ENCODE data around the gene PLEKHG2.

PLEKHG2 gene

DNA sequence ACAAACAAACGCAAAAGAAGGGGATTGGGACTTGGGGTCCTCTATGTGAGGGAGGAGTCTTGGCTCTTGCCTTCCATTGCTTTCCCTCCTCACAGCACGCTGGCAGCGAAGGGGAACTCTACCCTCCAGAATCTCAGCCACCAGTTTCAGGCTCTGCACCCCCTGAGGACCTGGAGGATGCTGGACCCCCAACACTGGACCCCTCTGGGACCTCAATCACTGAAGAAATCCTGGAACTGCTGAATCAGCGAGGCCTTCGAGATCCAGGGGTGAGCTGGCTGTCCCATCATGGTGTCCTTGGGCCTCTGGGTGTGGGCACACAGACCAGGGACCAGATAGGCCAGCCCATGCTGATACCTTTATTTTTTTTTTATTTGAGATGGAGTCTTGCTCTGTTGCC, 9.6 kb downstream of the PLEKHG2 start:
- WGBS (ENCODE audit: extremely low coverage, insufficient coverage, low lambda C conversion rate) = no CpG with 5 or more reads among the region's 5 CpGs
- no peak overlapping the region for H2BK15ac ChIP-seq (replicated peaks; ENCODE audit: low read depth)
- H3K27ac ChIP-seq (ENCODE audit: low read depth, low read length) = no peak overlapping the region

GRCh38 chr19:39423258-39424086, 11.0 kb downstream of the PLEKHG2 start:
- Histone ChIP-seq H3K36me3 (ENCODE audit: control insufficient read depth, insufficient read depth, low read length) (peaks cover 37% of the 10 kb centered on the region), H3K79me1 (ENCODE audit: low read length) (peaks cover 6% of the 10 kb centered on the region)

More for the DNA sequence above, 9.6 kb downstream of the PLEKHG2 start:
- H3K4me1 ChIP-seq (ENCODE audit: control insufficient read depth, low read depth, low read length) = no peaks in the 10 kb centered on the region
- H3K4me3 ChIP-seq (ENCODE audit: low read length) = no peak overlapping the region
- H4K8ac ChIP-seq (ENCODE audit: low read depth, low read length) = no peak overlapping the region
- H4K5ac ChIP-seq (ENCODE audit: low read length) = no peak overlapping the region
- H2BK120ac ChIP-seq (ENCODE audit: low read depth, low read length) = no peak overlapping the region
- no peak overlapping the region for H3K4me2 ChIP-seq (ENCODE audit: low read length)
- H3K9ac ChIP-seq (ENCODE audit: low read length) = no peak overlapping the region
- no peak overlapping the region for H3K23ac ChIP-seq (ENCODE audit: low read length)
- H3K36me3 ChIP-seq (ENCODE audit: control insufficient read depth, insufficient read depth, low read length) = peaks cover 37% of the 10 kb centered on the region
- peaks cover 6% of the 10 kb centered on the region for H3K79me1 ChIP-seq (ENCODE audit: low read length)
- no peak for DNase-seq
- H2BK5ac ChIP-seq (ENCODE audit: low read length) = no peak overlapping the region
- H3K56ac ChIP-seq (ENCODE audit: low read length) = no peak overlapping the region
- H3K79me2 ChIP-seq (ENCODE audit: control insufficient read depth, insufficient read depth, low read length) = no peaks in the 10 kb centered on the region
- H3K18ac ChIP-seq (ENCODE audit: low read length) = no peak overlapping the region
- no peaks in the 10 kb centered on the region for H3K27me3 ChIP-seq (ENCODE audit: insufficient read depth, low read length, poor library complexity)
- no peak overlapping the region for H3K4ac ChIP-seq (ENCODE audit: low read depth, low read length)
- H2AK5ac ChIP-seq (ENCODE audit: low read length) = no peak overlapping the region

GRCh38 chr19:39424934-39425333, 12.5 kb downstream of the PLEKHG2 start:
- Histone ChIP-seq H3K23ac (ENCODE audit: low read length) (no peak overlapping the region), H3K79me2 (ENCODE audit: control insufficient read depth, insufficient read depth, low read length) (no peaks in the 10 kb centered on the region), H3K9ac (ENCODE audit: low read length) (no peak overlapping the region), H3K4ac (ENCODE audit: low read depth, low read length) (no peak overlapping the region), H4K5ac (ENCODE audit: low read length) (no peak overlapping the region), H4K8ac (ENCODE audit: low read depth, low read length) (no peak overlapping the region), H2BK5ac (ENCODE audit: low read length) (no peak overlapping the region), H3K27me3 (ENCODE audit: insufficient read depth, low read length, poor library complexity) (no peaks in the 10 kb centered on the region), H2BK120ac (ENCODE audit: low read depth, low read length) (no peak overlapping the region), H3K36me3 (ENCODE audit: control insufficient read depth, insufficient read depth, low read length) (peaks cover 32% of the 10 kb centered on the region), H3K4me3 (ENCODE audit: low read length) (no peak overlapping the region), H2BK15ac (replicated peaks; ENCODE audit: low read depth) (no peak overlapping the region), H3K79me1 (ENCODE audit: low read length) (peaks cover 4% of the 10 kb centered on the region), H3K18ac (ENCODE audit: low read length) (no peak overlapping the region), H2AK5ac (ENCODE audit: low read length) (no peak overlapping the region), H3K4me2 (ENCODE audit: low read length) (no peak overlapping the region), H3K4me1 (ENCODE audit: control insufficient read depth, low read depth, low read length) (peaks cover 6% of the 10 kb centered on the region), H3K56ac (ENCODE audit: low read length) (no peak overlapping the region), H3K27ac (ENCODE audit: low read depth, low read length) (no peak overlapping the region)
- no CpG with 5 or more reads among the region's 16 CpGs for WGBS (ENCODE audit: extremely low coverage, insufficient coverage, low lambda C conversion rate)
- DNase-seq = no peak

More at GRCh38 chr19:39423258-39424086, 11.0 kb downstream of the PLEKHG2 start:
- Histone ChIP-seq H3K4me1 (ENCODE audit: control insufficient read depth, low read depth, low read length) (peaks cover 3% of the 10 kb centered on the region), H3K79me2 (ENCODE audit: control insufficient read depth, insufficient read depth, low read length) (no peaks in the 10 kb centered on the region), H4K5ac (ENCODE audit: low read length) (no peak overlapping the region), H4K8ac (ENCODE audit: low read depth, low read length) (no peak overlapping the region), H2BK15ac (replicated peaks; ENCODE audit: low read depth) (no peak overlapping the region), H3K18ac (ENCODE audit: low read length) (no peak overlapping the region), H3K4me3 (ENCODE audit: low read length) (no peak overlapping the region), H3K4me2 (ENCODE audit: low read length) (no peak overlapping the region), H3K56ac (ENCODE audit: low read length) (no peak overlapping the region), H2BK5ac (ENCODE audit: low read length) (no peak overlapping the region), H2BK120ac (ENCODE audit: low read depth, low read length) (no peak overlapping the region), H3K9ac (ENCODE audit: low read length) (no peak overlapping the region), H3K27ac (ENCODE audit: low read depth, low read length) (no peak overlapping the region), H3K27me3 (ENCODE audit: insufficient read depth, low read length, poor library complexity) (no peaks in the 10 kb centered on the region), H3K23ac (ENCODE audit: low read length) (no peak overlapping the region), H3K4ac (ENCODE audit: low read depth, low read length) (no peak overlapping the region), H2AK5ac (ENCODE audit: low read length) (no peak overlapping the region)
- no peak for DNase-seq
- WGBS (ENCODE audit: extremely low coverage, insufficient coverage, low lambda C conversion rate) = no CpG with 5 or more reads among the region's 35 CpGs

GRCh38 chr19:39425744-39426143, 13.3 kb downstream of the PLEKHG2 start:
- no peak for DNase-seq
- H3K36me3 ChIP-seq (ENCODE audit: control insufficient read depth, insufficient read depth, low read length) = peaks cover 30% of the 10 kb centered on the region
- H4K5ac ChIP-seq (ENCODE audit: low read length) = no peak overlapping the region
- no peak overlapping the region for H4K8ac ChIP-seq (ENCODE audit: low read depth, low read length)
- no peak overlapping the region for H2BK15ac ChIP-seq (replicated peaks; ENCODE audit: low read depth)
- H3K4me1 ChIP-seq (ENCODE audit: control insufficient read depth, low read depth, low read length) = peaks cover 6% of the 10 kb centered on the region
- no peak overlapping the region for H2BK5ac ChIP-seq (ENCODE audit: low read length)
- no peaks in the 10 kb centered on the region for H3K79me2 ChIP-seq (ENCODE audit: control insufficient read depth, insufficient read depth, low read length)
- peaks cover 4% of the 10 kb centered on the region for H3K79me1 ChIP-seq (ENCODE audit: low read length)
- no peak overlapping the region for H3K4me2 ChIP-seq (ENCODE audit: low read length)
- no peak overlapping the region for H3K27ac ChIP-seq (ENCODE audit: low read depth, low read length)
- H3K4ac ChIP-seq (ENCODE audit: low read depth, low read length) = no peak overlapping the region
- H3K27me3 ChIP-seq (ENCODE audit: insufficient read depth, low read length, poor library complexity) = no peaks in the 10 kb centered on the region
- H3K56ac ChIP-seq (ENCODE audit: low read length) = no peak overlapping the region
- H3K4me3 ChIP-seq (ENCODE audit: low read length) = no peak overlapping the region
- H2BK120ac ChIP-seq (ENCODE audit: low read depth, low read length) = no peak overlapping the region
- no peak overlapping the region for H3K18ac ChIP-seq (ENCODE audit: low read length)
- no peak overlapping the region for H2AK5ac ChIP-seq (ENCODE audit: low read length)
- WGBS (ENCODE audit: extremely low coverage, insufficient coverage, low lambda C conversion rate) = 100% methylated on average over 3 of the region's 7 CpGs
- no peak overlapping the region for H3K9ac ChIP-seq (ENCODE audit: low read length)
- H3K23ac ChIP-seq (ENCODE audit: low read length) = no peak overlapping the region

GRCh38 chr19:39426170-39426569, 13.7 kb downstream of the PLEKHG2 start:
- Histone ChIP-seq H3K27me3 (ENCODE audit: insufficient read depth, low read length, poor library complexity) (no peaks in the 10 kb centered on the region), H3K23ac (ENCODE audit: low read length) (no peak overlapping the region), H3K36me3 (ENCODE audit: control insufficient read depth, insufficient read depth, low read length) (peaks cover 28% of the 10 kb centered on the region), H2BK120ac (ENCODE audit: low read depth, low read length) (no peak overlapping the region), H2AK5ac (ENCODE audit: low read length) (no peak overlapping the region), H3K4me2 (ENCODE audit: low read length) (no peak overlapping the region), H2BK15ac (replicated peaks; ENCODE audit: low read depth) (no peak overlapping the region), H4K5ac (ENCODE audit: low read length) (no peak overlapping the region), H3K56ac (ENCODE audit: low read length) (no peak overlapping the region), H3K18ac (ENCODE audit: low read length) (no peak overlapping the region), H3K27ac (ENCODE audit: low read depth, low read length) (no peak overlapping the region), H3K9ac (ENCODE audit: low read length) (no peak overlapping the region), H4K8ac (ENCODE audit: low read depth, low read length) (no peak overlapping the region), H3K4me1 (ENCODE audit: control insufficient read depth, low read depth, low read length) (peaks cover 8% of the 10 kb centered on the region), H3K4me3 (ENCODE audit: low read length) (no peak overlapping the region), H3K79me2 (ENCODE audit: control insufficient read depth, insufficient read depth, low read length) (no peaks in the 10 kb centered on the region), H3K4ac (ENCODE audit: low read depth, low read length) (no peak overlapping the region), H2BK5ac (ENCODE audit: low read length) (no peak overlapping the region), H3K79me1 (ENCODE audit: low read length) (peaks cover 4% of the 10 kb centered on the region)
- no peak for DNase-seq
- WGBS (ENCODE audit: extremely low coverage, insufficient coverage, low lambda C conversion rate) = no CpG with 5 or more reads among the region's 5 CpGs

- no peak overlapping the region for H3K27ac ChIP-seq (ENCODE audit: low read depth, low read length)
- no peaks in the 10 kb centered on the region for H3K27me3 ChIP-seq (ENCODE audit: insufficient read depth, low read length, poor library complexity)
- H2BK120ac ChIP-seq (ENCODE audit: low read depth, low read length) = no peak overlapping the region
- no peak overlapping the region for H3K56ac ChIP-seq (ENCODE audit: low read length)
- no peak overlapping the region for H3K4me3 ChIP-seq (ENCODE audit: low read length)
- no peaks in the 10 kb centered on the region for H3K79me2 ChIP-seq (ENCODE audit: control insufficient read depth, insufficient read depth, low read length)
- H2BK15ac ChIP-seq (replicated peaks; ENCODE audit: low read depth) = no peak overlapping the region
- H4K8ac ChIP-seq (ENCODE audit: low read depth, low read length) = no peak overlapping the region
- H3K4ac ChIP-seq (ENCODE audit: low read depth, low read length) = no peak overlapping the region
- DNase-seq = no peak
- no peak overlapping the region for H3K23ac ChIP-seq (ENCODE audit: low read length)
- H3K18ac ChIP-seq (ENCODE audit: low read length) = no peak overlapping the region
- H3K4me1 ChIP-seq (ENCODE audit: control insufficient read depth, low read depth, low read length) = peaks cover 8% of the 10 kb centered on the region
- H3K79me1 ChIP-seq (ENCODE audit: low read length) = peaks cover 4% of the 10 kb centered on the region
- H2AK5ac ChIP-seq (ENCODE audit: low read length) = no peak overlapping the region
- peaks cover 25% of the 10 kb centered on the region for H3K36me3 ChIP-seq (ENCODE audit: control insufficient read depth, insufficient read depth, low read length)
- no peak overlapping the region for H2BK5ac ChIP-seq (ENCODE audit: low read length)
- WGBS (ENCODE audit: extremely low coverage, insufficient coverage, low lambda C conversion rate) = no CpG with 5 or more reads among the region's 11 CpGs
- no peak overlapping the region for H4K5ac ChIP-seq (ENCODE audit: low read length)
- no peak overlapping the region for H3K9ac ChIP-seq (ENCODE audit: low read length)
- H3K4me2 ChIP-seq (ENCODE audit: low read length) = no peak overlapping the region
Observed at GRCh38 chr19:39427707-39428106, 15.2 kb downstream of the PLEKHG2 start.
